Amygdala (tissue), 56 donors: ENCODE results near the gene PRSS33.

Experiments
- DNase-seq, 56 donors: peaks; one replicate each; lab custom pipeline; 2025; lab: John Stamatoyannopoulos, UW

The PRSS33 gene

GRCh38 chr16:2803545-2804195 lies 16.3 kb upstream of the PRSS33 start:
- no peak for DNase-seq

- no peak for DNase-seq
Observed at GRCh38 chr16:2799859-2800226, 12.5 kb upstream of the PRSS33 start.

- DNase-seq, result no peak
Observed at GRCh38 chr16:2799205-2799858, 12.0 kb upstream of the PRSS33 start.

- DNase-seq, result no peak
Observed at GRCh38 chr16:2798723-2799204, 11.4 kb upstream of the PRSS33 start.

- DNase-seq, result no peak
Observed at GRCh38 chr16:2795395-2796143, 8.2 kb upstream of the PRSS33 start.

GRCh38 chr16:2792940-2793339 lies 5.6 kb upstream of the PRSS33 start:
- DNase-seq, result no peak

GRCh38 chr16:2791174-2791573 lies 3.8 kb upstream of the PRSS33 start:
- DNase-seq, result no peak

- no peak for DNase-seq
Observed at GRCh38 chr16:2790631-2791030, 3.3 kb upstream of the PRSS33 start.

GRCh38 chr16:2787961-2788360 lies 601 bp upstream of the PRSS33 start:
- no peak for DNase-seq

GRCh38 chr16:2786826-2787151 lies 571 bp downstream of the PRSS33 start:
- no peak for DNase-seq

GRCh38 chr16:2786061-2786825 lies 1.1 kb downstream of the PRSS33 start:
- no peak for DNase-seq

- no peak for DNase-seq
Observed at GRCh38 chr16:2785101-2785991, 2.0 kb downstream of the PRSS33 start.

- DNase-seq, result no peak
Observed at GRCh38 chr16:2784358-2785100, 2.8 kb downstream of the PRSS33 start.

- no peak for DNase-seq
Observed at GRCh38 chr16:2783581-2784357, 3.6 kb downstream of the PRSS33 start.

GRCh38 chr16:2782583-2783351 lies 4.6 kb downstream of the PRSS33 start:
- no peak for DNase-seq

GRCh38 chr16:2779978-2780898 lies 7.1 kb downstream of the PRSS33 start:
- DNase-seq, result no peak
